Vagina (tissue), 2 donors: ENCODE measurements around the gene MGAT5.

Experiments used
- CTCF ChIP-seq, 3 experiments: fragments of 450-650 bp in 2 of 3; fragments of 200-600 bp in 1 of 3; sonication (generic) in 1 of 3; IDR thresholded peaks; one replicate each; pipeline ENCODE4 v1.5.1; 2017 to 2019; ENCODE audit warnings: antibody characterized with exemption in 3 of 3, mild to moderate bottlenecking in 2 of 3, moderate library complexity in 2 of 3
- POLR2A ChIP-seq, 2 donors: fragments of 450-650 bp; IDR thresholded peaks; one replicate each; pipeline ENCODE4 v1.6.1; 2017; ENCODE audit warnings: antibody characterized with exemption in 2 of 2, mild to moderate bottlenecking in 2 of 2, moderate library complexity in 2 of 2
- POLR2AphosphoS5 ChIP-seq, 2 donors: sonication (generic); formaldehyde crosslinking; IDR thresholded peaks; one replicate each; pipeline ENCODE4 v1.9.0; 2017; ENCODE audit warnings: antibody characterized with exemption in 2 of 2, mild to moderate bottlenecking in 2 of 2, low read depth in 1 of 2; ENCODE audit not compliant: insufficient read depth in 1 of 2

- TF ChIP-seq POLR2AphosphoS5 (IDR thresholded peaks at IDR 0.05; ENCODE audit: insufficient read depth in 1 of 2, low read depth in 1 of 2) (no peak), CTCF (IDR thresholded peaks at IDR 0.05) (no peak), POLR2A (IDR thresholded peaks at IDR 0.05) (no peak)
Measured at GRCh38 chr2:134433979-134434378, 180.1 kb downstream of the MGAT5 start.
